ENCODE data around the gene FILIP1L.

FILIP1L gene

GRCh38 chr3:99943931-99944761 is 170.2 kb downstream of the FILIP1L start:
- DNase-seq, result no peak

- DNase-seq, result no peak
These were observed 173.1 kb downstream of the FILIP1L start for GRCh38 chr3:99941211-99941610.

GRCh38 chr3:99940350-99940749 is 174.0 kb downstream of the FILIP1L start:
- no peak for DNase-seq

- no peak for DNase-seq
These were observed 174.4 kb downstream of the FILIP1L start for GRCh38 chr3:99939876-99940275.

- no peak for DNase-seq
These were observed 175.9 kb downstream of the FILIP1L start for GRCh38 chr3:99938270-99938911.

- no peak for DNase-seq
These were observed 179.1 kb downstream of the FILIP1L start for GRCh38 chr3:99934975-99935797.

GRCh38 chr3:99933971-99934750 is 180.1 kb downstream of the FILIP1L start:
- DNase-seq, result no peak

GRCh38 chr3:99931059-99931458 is 183.2 kb downstream of the FILIP1L start:
- DNase-seq, result no peak

GRCh38 chr3:99929745-99930139 is 184.6 kb downstream of the FILIP1L start:
- no peak for DNase-seq

- no peak for DNase-seq
These were observed 185.2 kb downstream of the FILIP1L start for GRCh38 chr3:99928771-99929744.

- DNase-seq, result no peak
These were observed 186.4 kb downstream of the FILIP1L start for GRCh38 chr3:99927671-99928457.

- DNase-seq, result no peak
These were observed 188.6 kb downstream of the FILIP1L start for GRCh38 chr3:99925584-99926230.

- no peak for DNase-seq
These were observed 190.4 kb downstream of the FILIP1L start for GRCh38 chr3:99923873-99924272.

GRCh38 chr3:99921986-99922385 is 192.3 kb downstream of the FILIP1L start:
- DNase-seq, result no peak

- no peak for DNase-seq
These were observed 193.0 kb downstream of the FILIP1L start for GRCh38 chr3:99921377-99921695.

GRCh38 chr3:99920481-99921376 is 193.6 kb downstream of the FILIP1L start:
- no peak for DNase-seq

- DNase-seq, result no peak
These were observed 194.6 kb downstream of the FILIP1L start for GRCh38 chr3:99919694-99920093.

- no peak for DNase-seq
These were observed 195.6 kb downstream of the FILIP1L start for GRCh38 chr3:99918715-99919114.

- no peak for DNase-seq
These were observed 198.3 kb downstream of the FILIP1L start for GRCh38 chr3:99915906-99916432.

All from CD4-positive, alpha-beta T cell treated with Interleukin-4 for 4 hours (primary cell).